Measurements from ENCODE around the gene PNLIPRP1.

Gene PNLIPRP1

DNA sequence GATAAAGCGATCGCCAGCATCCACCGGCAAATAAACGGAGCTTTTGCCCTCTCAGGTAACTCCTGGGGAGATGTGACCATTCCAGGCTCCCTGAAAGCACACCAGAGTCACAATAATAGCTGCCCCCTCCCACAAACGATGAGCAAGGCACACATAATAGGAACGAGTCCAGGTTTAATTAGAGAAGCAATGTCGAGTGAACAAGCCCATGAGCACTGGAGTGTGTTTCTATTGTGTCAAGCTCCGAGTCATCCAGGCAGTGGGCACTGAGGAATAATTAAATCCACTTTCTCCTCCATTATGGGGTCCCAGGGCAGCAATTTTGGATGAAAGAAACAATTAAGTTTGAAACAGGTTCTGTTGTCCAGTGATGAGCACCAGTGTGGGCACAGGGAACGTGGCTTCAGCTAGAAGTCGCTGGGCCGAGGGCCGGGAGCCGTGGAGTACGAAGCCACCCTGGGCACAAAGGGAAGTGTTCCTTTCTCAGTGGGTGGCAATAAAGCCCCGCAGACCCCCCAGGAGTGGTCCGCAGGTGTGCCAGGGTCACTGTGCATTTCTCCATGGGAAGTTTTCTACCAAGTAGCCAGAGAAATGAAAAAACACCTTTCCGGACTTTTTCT, 41.9 kb downstream of the PNLIPRP1 start:
- no peak for DNase-seq

DNA sequence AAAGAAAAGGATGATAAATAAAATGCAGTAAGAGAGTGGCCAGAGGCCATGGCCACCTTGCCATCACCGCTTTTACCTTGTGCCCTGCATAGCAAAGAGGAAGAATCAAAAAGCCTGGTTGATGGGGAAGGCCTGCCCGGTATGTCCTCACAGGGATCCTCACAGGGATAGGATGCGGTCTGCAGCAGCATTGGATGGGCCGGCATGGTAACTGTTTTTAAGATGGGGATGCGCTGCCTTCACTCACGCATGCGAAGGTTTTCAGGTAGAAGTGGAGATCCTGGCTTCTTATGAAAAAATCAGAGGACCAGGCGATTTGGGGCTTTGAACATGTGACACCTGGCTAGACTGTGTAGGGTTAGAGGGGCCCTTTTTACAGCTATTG, 42.4 kb downstream of the PNLIPRP1 start:
- DNase-seq, result no peak

DNA sequence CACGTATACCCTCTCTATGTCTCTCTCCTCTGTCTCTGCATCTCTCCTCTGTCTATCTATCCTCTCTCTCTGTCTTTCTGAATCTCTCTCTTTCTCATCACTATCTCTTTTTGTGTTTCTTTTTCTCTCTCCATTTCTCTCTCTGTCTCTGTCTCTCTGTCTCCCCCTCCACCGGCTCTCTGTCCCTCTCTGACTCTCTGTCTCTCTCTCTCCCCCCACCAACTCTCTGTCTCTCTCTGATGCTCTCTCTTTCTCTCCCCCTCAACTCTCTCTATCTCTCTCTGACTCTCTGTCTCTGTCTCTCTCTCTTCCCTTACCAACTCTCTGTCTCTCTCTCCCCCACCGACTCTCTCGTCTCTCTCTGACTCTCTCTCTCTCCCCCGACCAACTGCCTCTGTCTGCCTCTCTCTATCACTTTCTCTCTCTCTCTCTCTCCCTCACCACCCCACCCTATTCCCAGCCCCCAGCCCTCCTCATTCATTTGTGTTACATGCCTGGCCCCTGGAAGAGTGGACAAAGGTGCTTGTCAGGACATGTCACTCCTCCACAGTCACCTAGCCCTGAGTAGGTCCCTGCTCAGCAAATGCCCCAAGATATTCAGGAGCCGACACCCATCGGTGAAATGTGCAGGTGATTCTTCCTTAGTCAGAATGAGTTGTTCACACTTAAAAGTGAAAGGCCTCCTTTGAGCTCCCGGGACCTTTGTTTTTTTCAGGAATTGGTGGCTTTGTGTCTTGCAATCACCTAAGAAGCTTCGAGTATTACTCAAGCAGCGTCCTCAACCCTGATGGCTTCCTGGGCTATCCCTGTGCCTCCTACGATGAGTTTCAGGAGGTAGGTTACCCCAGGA, 43.6 kb downstream of the PNLIPRP1 start:
- DNase-seq, result no peak

DNA sequence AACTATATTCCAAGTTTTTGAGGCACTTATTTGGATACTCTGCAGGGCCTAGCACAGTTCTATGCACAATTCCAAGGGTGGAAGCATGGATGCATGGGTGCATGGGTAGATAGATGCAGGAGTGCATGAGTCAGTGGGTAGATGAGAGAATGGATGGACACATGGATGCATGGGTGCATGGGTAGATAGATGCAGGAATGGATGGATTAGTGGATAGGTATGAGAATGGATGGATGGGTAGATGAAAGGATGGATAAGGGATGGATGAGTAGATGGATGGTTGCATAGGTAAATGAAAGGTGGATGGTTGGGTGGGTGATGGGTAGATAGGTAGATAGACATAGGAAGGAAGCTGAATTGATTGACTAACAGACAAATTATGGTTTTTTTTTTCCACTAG, 45.6 kb downstream of the PNLIPRP1 start:
- DNase-seq, result no peak

DNA sequence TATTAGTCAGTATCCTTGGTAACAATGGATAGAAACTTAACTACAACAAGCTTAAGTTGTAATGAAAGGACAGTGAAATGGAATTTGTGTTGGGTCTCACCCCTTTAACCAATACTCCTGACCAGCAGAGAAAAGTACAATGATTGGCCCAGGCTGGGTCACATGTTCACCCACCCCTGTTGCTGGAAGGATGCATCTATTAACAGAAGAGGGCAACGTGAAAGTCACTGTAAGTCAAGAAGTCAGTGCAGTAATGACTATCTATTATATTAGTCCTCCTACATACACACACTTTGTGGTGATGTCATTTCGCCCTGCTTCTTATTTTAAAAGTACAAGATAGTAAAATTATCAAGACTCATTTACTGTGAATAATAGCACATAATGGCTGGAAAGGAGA, 46.2 kb downstream of the PNLIPRP1 start:
- no peak for DNase-seq

DNA sequence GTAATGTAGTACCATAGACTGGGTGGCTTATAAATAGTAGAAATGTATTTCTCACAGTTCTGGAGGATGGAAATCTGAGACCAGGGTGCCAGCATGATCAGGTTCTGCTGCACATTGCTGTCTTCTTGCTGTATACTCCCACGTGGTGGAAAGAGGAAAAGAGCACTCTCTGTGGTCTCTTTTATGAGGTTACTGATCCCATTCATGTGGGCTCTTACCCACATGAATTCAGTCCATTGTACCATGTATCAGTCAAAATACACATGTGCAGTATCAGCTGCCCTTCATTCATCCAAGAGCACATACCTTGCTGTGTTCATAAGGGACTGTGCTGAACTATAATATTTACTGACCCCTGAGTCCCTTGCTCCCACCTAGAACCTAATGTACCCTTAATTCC, 47.1 kb downstream of the PNLIPRP1 start:
- no peak for DNase-seq

DNA sequence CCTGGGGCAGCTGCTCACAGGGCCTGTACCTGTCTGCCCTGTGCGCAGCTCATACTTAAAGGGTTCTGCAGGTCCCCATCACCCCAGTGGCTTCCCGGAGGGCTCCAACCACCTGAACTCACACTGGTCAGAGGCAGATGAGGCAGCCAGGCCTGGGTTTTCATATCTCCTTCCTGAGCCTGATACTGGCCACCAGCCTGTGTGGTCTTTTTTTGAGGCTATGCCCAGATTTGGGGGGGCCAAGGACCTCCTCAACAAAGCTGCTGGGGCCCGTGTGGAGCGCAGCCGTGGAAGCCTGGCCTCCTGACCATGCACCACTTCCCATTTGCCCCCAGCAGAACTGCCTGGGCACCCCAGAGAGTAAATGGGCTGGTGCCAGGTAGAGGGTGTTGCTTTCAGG, 55.7 kb downstream of the PNLIPRP1 start:
- no peak for DNase-seq

DNA sequence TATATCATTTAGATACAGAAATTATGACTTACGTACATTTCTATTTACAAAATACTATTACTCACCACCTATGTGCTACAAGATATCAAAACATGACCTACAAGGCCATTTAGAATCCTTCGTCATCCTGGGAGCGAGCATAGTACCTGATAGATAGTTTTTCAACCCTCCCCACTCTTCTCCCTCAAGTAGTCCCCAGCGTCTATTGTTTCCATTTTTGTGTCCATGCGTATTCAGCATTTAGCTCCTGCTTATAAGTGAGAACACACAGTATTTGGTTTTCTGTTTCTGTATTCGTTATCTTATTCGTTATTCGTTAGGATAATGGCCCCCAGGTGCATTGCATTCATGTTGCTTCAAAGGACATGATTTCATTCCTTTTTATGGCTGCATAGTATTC, 58.1 kb downstream of the PNLIPRP1 start:
- DNase-seq, result no peak

DNA sequence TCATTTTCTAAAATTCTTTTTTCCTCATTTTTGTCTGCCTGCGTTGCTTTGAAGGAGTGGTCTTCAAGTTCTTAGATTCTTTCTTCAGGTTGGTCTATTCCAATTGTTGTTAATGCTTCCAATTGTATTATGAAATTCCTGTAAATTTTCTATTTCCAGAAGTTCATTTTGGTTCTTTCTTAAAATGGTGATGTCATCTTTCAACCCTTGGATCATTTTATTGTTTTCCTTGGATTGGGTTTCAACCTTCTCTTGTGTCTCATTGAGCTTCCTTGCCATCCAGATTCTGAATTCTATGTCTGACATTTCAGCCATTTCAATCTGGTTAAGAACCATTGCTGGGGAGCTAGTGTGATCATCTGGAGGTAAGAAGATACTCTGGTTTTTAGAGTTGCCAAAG, 63.1 kb downstream of the PNLIPRP1 start:
- no peak for DNase-seq

DNA sequence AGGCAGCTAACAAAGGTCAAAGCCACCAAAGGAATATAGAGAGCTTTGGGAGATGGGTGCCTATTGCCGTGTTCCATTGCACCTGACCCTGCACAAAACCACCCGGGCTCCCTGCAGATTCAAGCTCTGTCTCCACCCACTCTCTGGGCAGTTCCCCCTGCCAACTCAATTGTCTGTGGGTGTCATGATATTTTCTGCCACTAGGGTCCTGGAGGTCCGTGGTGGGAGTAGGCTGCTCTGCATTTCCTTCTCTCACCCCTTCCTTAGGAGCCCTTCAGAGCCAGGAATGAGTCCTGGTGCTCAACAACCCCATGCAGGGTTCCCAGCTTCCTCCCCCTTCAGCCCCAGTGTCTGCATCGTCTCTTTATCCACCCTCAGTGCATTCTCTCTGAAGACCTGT, 64.1 kb downstream of the PNLIPRP1 start:
- DNase-seq, result no peak

DNA sequence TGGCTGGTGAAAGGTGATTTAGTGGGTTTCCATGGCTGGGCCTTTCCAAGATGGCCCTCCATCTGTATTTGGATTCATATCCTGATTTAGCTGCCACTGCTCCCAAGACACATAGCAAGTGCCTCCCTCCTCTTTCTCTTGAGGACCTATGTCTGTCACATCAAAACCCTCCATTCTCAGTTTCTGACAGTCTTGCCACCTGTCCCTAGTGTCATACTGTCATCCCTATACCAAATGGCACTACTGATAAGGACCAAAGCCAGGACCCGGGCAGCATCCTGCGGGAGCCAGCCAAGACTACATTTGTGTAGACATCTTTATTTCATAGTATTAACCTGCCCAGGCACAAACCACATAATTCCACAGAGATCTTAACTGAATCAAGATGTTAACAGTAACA, 64.8 kb downstream of the PNLIPRP1 start:
- no peak for DNase-seq

DNA sequence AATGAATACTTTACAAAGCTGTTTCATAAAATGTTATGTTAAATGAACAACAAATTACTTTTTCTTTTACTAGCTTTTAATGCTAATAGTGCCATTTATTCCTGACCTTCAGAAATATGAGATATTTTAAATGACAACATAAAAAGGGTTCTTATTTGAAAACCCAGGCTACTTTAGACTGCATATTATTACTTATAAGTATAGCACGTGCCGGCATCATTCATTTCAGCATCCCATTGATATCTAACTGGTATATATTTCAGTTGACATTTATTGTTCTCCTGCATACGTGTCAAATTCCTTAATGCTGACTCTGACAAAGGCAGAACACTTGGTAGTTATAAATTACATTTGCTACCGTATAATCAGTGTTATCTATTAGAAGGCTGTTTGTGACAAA, 65.3 kb downstream of the PNLIPRP1 start:
- DNase-seq, result no peak

DNA sequence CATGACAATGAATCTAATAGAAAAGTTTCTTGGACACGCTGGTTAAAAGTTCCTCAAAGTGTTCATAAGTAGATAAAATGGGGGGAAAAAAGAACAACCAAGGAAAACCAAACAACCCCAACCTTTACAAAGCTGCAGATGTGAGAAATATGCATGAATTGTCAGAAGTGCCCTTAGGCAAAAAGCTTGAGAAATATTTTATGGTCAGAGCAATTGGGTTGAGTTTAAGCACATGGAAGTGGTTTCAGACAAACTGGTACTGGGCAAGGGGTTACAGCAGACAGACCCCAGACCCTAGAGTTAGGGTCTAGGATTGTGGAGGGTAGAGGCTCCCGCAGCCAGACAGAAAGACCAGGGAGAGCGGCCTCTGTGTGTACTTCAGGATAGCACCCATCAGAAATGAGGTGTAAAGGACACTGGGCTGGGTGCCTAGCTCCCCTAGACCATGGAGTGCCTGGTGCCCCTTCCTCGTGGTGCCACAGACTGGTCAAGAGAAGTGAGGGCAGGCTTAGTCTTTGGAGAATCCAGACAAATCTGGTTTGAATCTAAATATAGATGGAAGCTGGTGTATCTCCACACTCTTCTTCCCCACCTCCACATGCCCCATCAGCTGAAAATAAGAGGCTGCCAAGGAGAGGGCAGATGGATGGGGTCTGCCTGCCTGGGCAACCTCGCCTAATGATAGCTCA, 67.2 kb downstream of the PNLIPRP1 start:
- no peak for DNase-seq

All from left hindlimb (tissue), 1 donor.